Mesenchymal stem cell (in vitro differentiated cells and primary cell): ENCODE measurements around the gene MIX23.

Source experiments
- DNase-seq: peaks from one replicate; pipeline ENCODE4 v3.0.0-alpha.2; 2013
- H2AFZ ChIP-seq: one replicate; pipeline ENCODE4 v1.6.1; 2013; ENCODE audit warnings: low read depth, mild to moderate bottlenecking, control low read depth, inconsistent platforms, low read length, moderate library complexity
- H2AK5ac ChIP-seq: 2 replicates; pipeline ENCODE4 v1.6.1; 2013; ENCODE audit warnings: low read length, moderate library complexity, mild to moderate bottlenecking, inconsistent platforms; ENCODE audit not compliant: severe bottlenecking
- H2BK120ac ChIP-seq: one replicate; pipeline ENCODE4 v1.6.1; 2013; ENCODE audit warnings: low read depth, mild to moderate bottlenecking, inconsistent platforms, low read length, moderate library complexity
- H2BK12ac ChIP-seq, 2 experiments: one replicate each; pipeline ENCODE4 v1.6.1; 2013; ENCODE audit warnings: inconsistent platforms in 2 of 2, low read length in 2 of 2, mild to moderate bottlenecking in 2 of 2, moderate library complexity in 2 of 2, control low read depth in 1 of 2
- H2BK15ac ChIP-seq: one replicate; pipeline ENCODE4 v1.6.1; 2013; ENCODE audit warnings: mild to moderate bottlenecking, low read depth, inconsistent platforms; ENCODE audit not compliant: poor library complexity, severe bottlenecking
- H2BK5ac ChIP-seq: 2 replicates; pipeline ENCODE4 v1.6.1; 2013; ENCODE audit warnings: low read depth, mild to moderate bottlenecking, low read length, control low read depth, inconsistent platforms; ENCODE audit not compliant: poor library complexity, severe bottlenecking
- H3K14ac ChIP-seq, 2 experiments: one replicate each; pipeline ENCODE4 v1.6.1; 2013; ENCODE audit warnings: inconsistent platforms in 2 of 2, low read length in 2 of 2, control low read depth in 1 of 2, mild to moderate bottlenecking in 1 of 2, moderate library complexity in 1 of 2
- H3K18ac ChIP-seq, 2 experiments: one replicate each; pipeline ENCODE4 v1.6.1; 2013; ENCODE audit warnings: inconsistent platforms in 2 of 2, low read length in 2 of 2, control low read depth in 1 of 2, low read depth in 1 of 2, mild to moderate bottlenecking in 1 of 2
- H3K23ac ChIP-seq, 2 experiments: one replicate each; pipeline ENCODE4 v1.6.1; 2013; ENCODE audit warnings: inconsistent platforms in 2 of 2, low read length in 2 of 2, mild to moderate bottlenecking in 2 of 2, moderate library complexity in 2 of 2, control low read depth in 1 of 2
- H3K27ac ChIP-seq: 2 replicates; pipeline ENCODE4 v1.5.1; 2013; ENCODE audit warnings: mild to moderate bottlenecking, moderate library complexity, low read length, control low read depth, inconsistent platforms; ENCODE audit not compliant: poor library complexity, severe bottlenecking
- H3K27me3 ChIP-seq, 2 experiments: 2 replicates each; pipeline versions ENCODE4 v1.6.1 to v1.7.0; 2013; ENCODE audit warnings: low read length in 2 of 2, mild to moderate bottlenecking in 2 of 2, moderate library complexity in 2 of 2, control low read depth in 1 of 2, inconsistent platforms in 1 of 2; ENCODE audit not compliant: control insufficient read depth in 1 of 2, insufficient read depth in 1 of 2
- H3K36me3 ChIP-seq, 2 experiments: 2 replicates each; pipeline versions ENCODE4 v1.6.1 to v1.7.0; 2013; ENCODE audit warnings: low read length in 2 of 2, control low read depth in 1 of 2, inconsistent platforms in 1 of 2, low read depth in 1 of 2, mild to moderate bottlenecking in 1 of 2; ENCODE audit not compliant: insufficient read depth in 2 of 2, control insufficient read depth in 1 of 2
- H3K4ac ChIP-seq, 2 experiments: one replicate each; pipeline ENCODE4 v1.6.1; 2013; ENCODE audit warnings: inconsistent platforms in 2 of 2, low read length in 2 of 2, mild to moderate bottlenecking in 2 of 2, moderate library complexity in 2 of 2, control low read depth in 1 of 2, low read depth in 1 of 2
- H3K4me1 ChIP-seq: 2 replicates; pipeline ENCODE4 v1.6.1; 2013; ENCODE audit warnings: low read depth, low read length, control low read depth; ENCODE audit not compliant: control insufficient read depth, insufficient read depth
- H3K4me2 ChIP-seq: 2 replicates; pipeline ENCODE4 v1.6.1; 2013; ENCODE audit warnings: low read length, mild to moderate bottlenecking, inconsistent platforms; ENCODE audit not compliant: poor library complexity, severe bottlenecking
- H3K4me3 ChIP-seq, 2 experiments: 2 replicates each; pipeline versions ENCODE4 v1.5.1 to v1.7.0; 2013; ENCODE audit warnings: low read length in 2 of 2, mild to moderate bottlenecking in 2 of 2, control low read depth in 1 of 2, low read depth in 1 of 2; ENCODE audit not compliant: insufficient read depth in 1 of 2
- H3K79me1 ChIP-seq: replicated peaks from 2 replicates; pipeline ENCODE4 v1.6.1; 2013; ENCODE audit warnings: mild to moderate bottlenecking, control low read depth, low read length, inconsistent platforms; ENCODE audit not compliant: poor library complexity, severe bottlenecking
- H3K9ac ChIP-seq: 2 replicates; pipeline ENCODE4 v1.7.0; 2013; ENCODE audit warnings: mild to moderate bottlenecking, low read length, moderate library complexity
- H3K9me3 ChIP-seq: 2 replicates; pipeline ENCODE4 v1.7.0; 2013; ENCODE audit warnings: mild to moderate bottlenecking, low read length; ENCODE audit not compliant: control insufficient read depth
- H4K8ac ChIP-seq: one replicate; pipeline ENCODE4 v1.6.1; 2013; ENCODE audit warnings: inconsistent platforms, mild to moderate bottlenecking, low read length, moderate library complexity
- H4K91ac ChIP-seq: one replicate; pipeline ENCODE4 v1.6.1; 2013; ENCODE audit warnings: mild to moderate bottlenecking, low read length, inconsistent platforms
- WGBS: methylation state at CpG from one replicate; pipeline ENCODE4 v1.1.7; 2013; ENCODE audit warnings: mixed read lengths; 5-methylcytosine and 5-hydroxymethylcytosine counted together

The MIX23 gene

GRCh38 chr3:122353215-122353614 is 29.8 kb downstream of the MIX23 start:
- Histone ChIP-seq H3K27ac (no peak overlapping the region), H2BK12ac (no peak overlapping the region), H3K14ac (no peak overlapping the region), H3K4ac (no peak overlapping the region), H2BK5ac (no peak overlapping the region), H4K8ac (no peak overlapping the region), H3K9me3 (no peaks in the 10 kb centered on the region), H4K91ac (no peak overlapping the region), H2BK15ac (no peak overlapping the region), H3K36me3 (peaks cover 0 to under 1% of the 10 kb centered on the region in 2 experiments), H3K4me3 (no peak overlapping the region), H3K23ac (no peak overlapping the region), H3K18ac (no peak overlapping the region), H2AFZ (no peak overlapping the region), H2AK5ac (no peak overlapping the region), H2BK120ac (no peak overlapping the region), H3K4me1 (no peaks in the 10 kb centered on the region), H3K27me3 (no peaks in the 10 kb centered on the region), H3K79me1 (no peaks in the 10 kb centered on the region), H3K4me2 (no peak overlapping the region), H3K9ac (no peak overlapping the region)
- no peak for DNase-seq
- WGBS: 83% methylated on average over 2 of the region's 2 CpGs

GRCh38 chr3:122351612-122352011 is 31.4 kb downstream of the MIX23 start:
- Histone ChIP-seq H3K27me3 (no peaks in the 10 kb centered on the region), H2BK5ac (no peak overlapping the region), H2BK15ac (no peak overlapping the region), H4K8ac (no peak overlapping the region), H4K91ac (no peak overlapping the region), H3K27ac (no peak overlapping the region), H2AFZ (no peak overlapping the region), H3K9me3 (peaks cover 5% of the 10 kb centered on the region), H3K4ac (no peak overlapping the region), H3K4me3 (no peak overlapping the region), H3K4me2 (no peak overlapping the region), H2AK5ac (no peak overlapping the region), H3K4me1 (no peaks in the 10 kb centered on the region), H2BK120ac (no peak overlapping the region), H3K18ac (no peak overlapping the region), H3K14ac (no peak overlapping the region), H3K36me3 (no peaks in the 10 kb centered on the region), H3K79me1 (no peaks in the 10 kb centered on the region), H3K9ac (no peak overlapping the region), H2BK12ac (no peak overlapping the region), H3K23ac (no peak overlapping the region)
- WGBS: 100% methylated on average over 4 of the region's 4 CpGs
- no peak for DNase-seq

GRCh38 chr3:122350814-122351418 is 32.1 kb downstream of the MIX23 start:
- no peaks in the 10 kb centered on the region for H3K79me1 ChIP-seq
- WGBS: 96% methylated on average over 5 of the region's 5 CpGs
- H3K4me3 ChIP-seq: no peak overlapping the region
- H3K9ac ChIP-seq: peak overlapping the region; percentile 15
- H2BK12ac ChIP-seq: no peak overlapping the region
- H2AFZ ChIP-seq: no peak overlapping the region
- H2BK15ac ChIP-seq: no peak overlapping the region
- H4K91ac ChIP-seq: no peak overlapping the region
- H3K36me3 ChIP-seq: no peaks in the 10 kb centered on the region
- peak; percentile 4 for DNase-seq
- H4K8ac ChIP-seq: no peak overlapping the region
- H3K14ac ChIP-seq: no peak overlapping the region
- H3K4me1 ChIP-seq: no peaks in the 10 kb centered on the region
- no peak overlapping the region for H3K4ac ChIP-seq
- H3K4me2 ChIP-seq: no peak overlapping the region
- peaks cover 5% of the 10 kb centered on the region for H3K9me3 ChIP-seq
- H3K18ac ChIP-seq: no peak overlapping the region
- H3K27ac ChIP-seq: no peak overlapping the region
- H3K23ac ChIP-seq: no peak overlapping the region
- no peak overlapping the region for H2BK120ac ChIP-seq
- no peak overlapping the region for H2BK5ac ChIP-seq
- no peak overlapping the region for H2AK5ac ChIP-seq
- no peaks in the 10 kb centered on the region for H3K27me3 ChIP-seq

GRCh38 chr3:122349171-122349570 is 33.9 kb downstream of the MIX23 start:
- Histone ChIP-seq H3K4me1 (no peaks in the 10 kb centered on the region), H2AK5ac (no peak overlapping the region), H2AFZ (no peak overlapping the region), H4K8ac (no peak overlapping the region), H3K4me2 (no peak overlapping the region), H2BK120ac (no peak overlapping the region), H2BK15ac (no peak overlapping the region), H3K9me3 (peaks cover 5% of the 10 kb centered on the region), H3K27me3 (no peaks in the 10 kb centered on the region), H3K79me1 (no peaks in the 10 kb centered on the region), H3K27ac (no peak overlapping the region), H4K91ac (no peak overlapping the region), H3K14ac (no peak overlapping the region), H3K4ac (no peak overlapping the region), H3K23ac (no peak overlapping the region), H3K18ac (no peak overlapping the region), H2BK12ac (no peak overlapping the region), H3K36me3 (no peaks in the 10 kb centered on the region), H3K9ac (no peak overlapping the region), H2BK5ac (no peak overlapping the region), H3K4me3 (no peak overlapping the region)
- WGBS: 96% methylated on average over 1 of the region's 1 CpG
- DNase-seq: no peak
